ENCODE measurements around the gene ANP32B. TPM values are rescaled to one million over a fixed set of nuclear protein-coding genes. Genes with fewer than 3 reads are reported as not detected.

The ANP32B gene
- total and polyA plus RNA-seq, 7 donors, result 31.4 to 217 (median 66.7) TPM

GRCh38 chr9:97962575-97962974 lies 20.6 kb upstream of the ANP32B start:
- H3K9me3 ChIP-seq, result no peaks in the 10 kb centered on the region
- no peak for DNase-seq
- intact Hi-C loops (cut with DNase I), result no loop called here
- H3K27me3 ChIP-seq, result peaks cover 0 to 7% (median 0%) of the 10 kb centered on the region in 3 donors
- H3K4me1 ChIP-seq, result no peaks in the 10 kb centered on the region
- 86 to 88% methylated on average over 5 of the region's 5 CpGs for WGBS, 2 donors
- no peak overlapping the region for H3K27ac ChIP-seq
- no peak for TF ChIP-seq CTCF (IDR thresholded peaks at IDR 0.05)
- TF ChIP-seq POLR2A (IDR thresholded peaks at IDR 0.05), result no peak
- no peak for TF ChIP-seq EP300 (IDR thresholded peaks at IDR 0.05)
- no peak for TF ChIP-seq POLR2AphosphoS5 (IDR thresholded peaks at IDR 0.05)
- H3K4me3 ChIP-seq, result no peak overlapping the region
- no peaks in the 10 kb centered on the region for H3K36me3 ChIP-seq

DNA sequence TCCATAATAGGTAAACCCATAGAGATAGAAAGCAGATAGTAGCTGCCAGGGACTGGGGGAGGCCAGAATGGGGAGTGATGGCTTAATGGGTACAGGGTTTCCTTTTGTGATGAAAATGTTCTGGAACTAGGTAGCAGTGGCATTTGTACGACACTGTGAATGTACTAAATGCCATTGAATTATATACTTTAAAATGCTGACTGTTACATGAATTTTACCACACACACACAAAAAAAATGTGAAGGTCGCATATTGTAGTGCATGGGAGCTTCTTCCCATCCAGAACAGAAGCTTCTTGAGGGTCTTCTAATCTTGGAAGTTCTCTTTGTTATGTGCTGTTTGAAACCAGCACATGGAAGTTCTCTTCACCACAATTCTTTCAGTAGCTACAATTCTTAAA lies 19.9 kb upstream of the ANP32B start:
- Histone ChIP-seq H3K27me3 (peaks cover 0 to 9% (median 0%) of the 10 kb centered on the region in 3 donors), H3K9me3 (no peaks in the 10 kb centered on the region), H3K36me3 (no peaks in the 10 kb centered on the region), H3K27ac (no peak overlapping the region), H3K4me1 (no peaks in the 10 kb centered on the region), H3K4me3 (no peak overlapping the region)
- DNase-seq, result no peak
- 80 to 84% methylated on average over 2 of the region's 2 CpGs for WGBS, 2 donors
- intact Hi-C loops (cut with DNase I), result no loop called here
- TF ChIP-seq POLR2A (IDR thresholded peaks at IDR 0.05) (no peak), CTCF (IDR thresholded peaks at IDR 0.05) (no peak), POLR2AphosphoS5 (IDR thresholded peaks at IDR 0.05) (no peak), EP300 (IDR thresholded peaks at IDR 0.05) (no peak)

DNA sequence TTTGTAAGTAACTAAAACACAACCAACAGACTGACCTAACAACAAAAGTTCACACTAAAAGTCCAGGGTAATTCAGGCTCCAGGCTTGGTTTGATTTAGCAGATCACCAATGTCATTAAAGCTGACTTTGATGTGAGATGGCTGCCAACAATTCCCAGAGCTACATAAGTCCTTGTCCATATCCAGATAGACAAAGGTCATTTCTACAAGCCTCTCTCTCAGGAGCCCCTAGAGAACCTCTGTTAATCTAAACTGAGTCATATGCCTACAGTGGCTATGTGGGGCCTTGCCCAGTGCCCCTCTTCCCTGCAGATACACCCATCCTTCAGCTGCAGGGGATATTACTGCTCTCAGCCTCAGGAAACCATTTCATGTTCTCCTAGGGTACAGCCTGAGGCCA lies 18.2 kb upstream of the ANP32B start:
- Histone ChIP-seq H3K4me3 (no peak overlapping the region), H3K27me3 (peaks cover 0 to 9% (median 0%) of the 10 kb centered on the region in 3 donors), H3K4me1 (no peaks in the 10 kb centered on the region), H3K9me3 (no peaks in the 10 kb centered on the region), H3K27ac (no peak overlapping the region), H3K36me3 (no peaks in the 10 kb centered on the region)
- TF ChIP-seq POLR2A (IDR thresholded peaks at IDR 0.05) (no peak), CTCF (IDR thresholded peaks at IDR 0.05) (no peak)
- DNase-seq, result no peak
- intact Hi-C loops (cut with DNase I), result no loop called here

GRCh38 chr9:97966493-97966892 lies 16.6 kb upstream of the ANP32B start:
- Histone ChIP-seq H3K27ac (no peak overlapping the region), H3K27me3 (peaks cover 0 to 23% (median 0%) of the 10 kb centered on the region in 3 donors), H3K4me3 (no peak overlapping the region), H3K9me3 (no peaks in the 10 kb centered on the region), H3K4me1 (no peaks in the 10 kb centered on the region), H3K36me3 (no peaks in the 10 kb centered on the region)
- TF ChIP-seq EP300 (IDR thresholded peaks at IDR 0.05), result no peak
- TF ChIP-seq POLR2A (IDR thresholded peaks at IDR 0.05), result no peak
- no peak for TF ChIP-seq POLR2AphosphoS5 (IDR thresholded peaks at IDR 0.05)
- TF ChIP-seq CTCF (IDR thresholded peaks at IDR 0.05), result no peak
- WGBS, 2 donors, result 32 to 35% methylated on average over 1 of the region's 1 CpG
- no peak for DNase-seq
- intact Hi-C loops (cut with DNase I), result no loop called here

GRCh38 chr9:97969014-97969413 lies 14.1 kb upstream of the ANP32B start:
- intact Hi-C loops (cut with DNase I), result no loop called here

More at GRCh38 chr9:97969014-97969413, 14.1 kb upstream of the ANP32B start:
- Histone ChIP-seq H3K27ac (no peak overlapping the region), H3K4me3 (no peak overlapping the region), H3K4me1 (no peaks in the 10 kb centered on the region), H3K36me3 (no peaks in the 10 kb centered on the region), H3K27me3 (peaks cover 0 to 23% (median 0%) of the 10 kb centered on the region in 3 donors), H3K9me3 (no peaks in the 10 kb centered on the region)
- DNase-seq, result no peak
- 88 to 89% methylated on average over 2 of the region's 2 CpGs for WGBS, 2 donors
- TF ChIP-seq CTCF (IDR thresholded peaks at IDR 0.05) (no peak), EP300 (IDR thresholded peaks at IDR 0.05) (no peak), POLR2A (IDR thresholded peaks at IDR 0.05) (no peak), POLR2AphosphoS5 (IDR thresholded peaks at IDR 0.05) (no peak)

Measured in sigmoid colon (tissue), 7 donors.